Mammary epithelial cell (primary cell): Measurements from ENCODE around the gene SLC30A1.

Experiments
- EZH2 ChIP-seq: IDR thresholded peaks from 2 replicates; pipeline ENCODE4 v1.6.1; 2012; ENCODE audit warnings: low read length, inconsistent platforms, borderline replicate concordance
- TF ChIP-seq, protein P1 (sequence below), 2 donors: IDR thresholded peaks in 1 of 2; conservative IDR thresholded peaks in 1 of 2; 2 replicates each; pipeline ENCODE4 v1.5.1; 2011 to 2012; ENCODE audit warnings: inconsistent platforms in 2 of 2, low read length in 2 of 2, mild to moderate bottlenecking in 2 of 2, control low read depth in 1 of 2, low read depth in 1 of 2; ENCODE audit not compliant: insufficient read depth in 1 of 2; ENCODE audit errors: extremely low read depth in 1 of 2

DNA sequence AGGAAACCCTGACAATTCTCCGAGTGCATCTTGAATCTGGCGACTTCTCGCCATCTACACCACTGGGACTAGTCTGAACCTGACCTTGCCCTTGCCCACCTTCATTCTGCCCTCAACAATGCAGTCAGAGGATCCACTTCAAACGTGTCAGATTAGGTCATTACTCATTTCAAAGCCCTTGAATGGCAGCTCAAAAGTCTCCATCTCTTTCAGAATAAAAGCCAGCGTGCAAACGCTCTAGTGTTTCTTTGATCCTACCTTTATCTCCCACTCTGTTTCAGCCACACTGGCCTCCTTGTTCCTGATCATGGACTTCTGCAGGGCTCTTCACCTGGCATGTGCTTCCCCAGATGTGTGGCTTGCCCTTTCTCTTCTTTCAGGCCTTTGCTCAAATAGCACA is 31.3 kb downstream of the SLC30A1 start:
- TF ChIP-seq, protein P1, sequence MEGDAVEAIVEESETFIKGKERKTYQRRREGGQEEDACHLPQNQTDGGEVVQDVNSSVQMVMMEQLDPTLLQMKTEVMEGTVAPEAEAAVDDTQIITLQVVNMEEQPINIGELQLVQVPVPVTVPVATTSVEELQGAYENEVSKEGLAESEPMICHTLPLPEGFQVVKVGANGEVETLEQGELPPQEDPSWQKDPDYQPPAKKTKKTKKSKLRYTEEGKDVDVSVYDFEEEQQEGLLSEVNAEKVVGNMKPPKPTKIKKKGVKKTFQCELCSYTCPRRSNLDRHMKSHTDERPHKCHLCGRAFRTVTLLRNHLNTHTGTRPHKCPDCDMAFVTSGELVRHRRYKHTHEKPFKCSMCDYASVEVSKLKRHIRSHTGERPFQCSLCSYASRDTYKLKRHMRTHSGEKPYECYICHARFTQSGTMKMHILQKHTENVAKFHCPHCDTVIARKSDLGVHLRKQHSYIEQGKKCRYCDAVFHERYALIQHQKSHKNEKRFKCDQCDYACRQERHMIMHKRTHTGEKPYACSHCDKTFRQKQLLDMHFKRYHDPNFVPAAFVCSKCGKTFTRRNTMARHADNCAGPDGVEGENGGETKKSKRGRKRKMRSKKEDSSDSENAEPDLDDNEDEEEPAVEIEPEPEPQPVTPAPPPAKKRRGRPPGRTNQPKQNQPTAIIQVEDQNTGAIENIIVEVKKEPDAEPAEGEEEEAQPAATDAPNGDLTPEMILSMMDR (conservative IDR thresholded peaks at IDR 0.05 in 1 of 2, IDR thresholded peaks at IDR 0.05 in 1 of 2; ENCODE audit: extremely low read depth in 1 of 2, insufficient read depth in 1 of 2, low read depth in 1 of 2, low read length in 2 of 2), result no peak
- no peak for TF ChIP-seq EZH2
